GM23338 (cell line): ENCODE measurements around the gene C5orf47. TPM values are rescaled to one million over a fixed set of nuclear protein-coding genes. Genes with fewer than 3 reads are reported as not detected.

Experiments
- ATAC-seq: fragments of 200-7000 bp; cut with Tn5 transposase; 3 replicates; pipeline ENCODE4 v1.9.1; 2020
- DNase-seq: peaks from one replicate; pipeline ENCODE4 v3.0.0-alpha.2; 2015; ENCODE audit warnings: low spot score
- H2AFZ ChIP-seq: fragments of 200-600 bp; sonication (generic); 2 replicates; pipeline ENCODE4 v1.8.0; 2016; ENCODE audit warnings: antibody characterized with exemption, mild to moderate bottlenecking, moderate library complexity
- H3F3A ChIP-seq: fragments of 200-600 bp; sonication (generic); replicated peaks from 2 replicates; pipeline ENCODE4 v1.8.0; 2017; ENCODE audit warnings: antibody characterized with exemption, mixed run types, low read depth
- H3K27ac ChIP-seq: fragments of 200-600 bp; sonication (generic); 2 replicates; pipeline ENCODE4 v1.6.1; 2016; ENCODE audit warnings: low read depth
- H3K27me3 ChIP-seq: fragments of 200-600 bp; sonication (generic); 2 replicates; pipeline ENCODE4 v1.8.0; 2016; ENCODE audit warnings: mild to moderate bottlenecking, mixed run types, moderate library complexity; ENCODE audit not compliant: insufficient read depth
- H3K36me3 ChIP-seq: fragments of 200-600 bp; sonication (generic); 2 replicates; pipeline ENCODE4 v1.8.0; 2016; ENCODE audit warnings: mild to moderate bottlenecking; ENCODE audit not compliant: insufficient read depth
- H3K4me1 ChIP-seq: fragments of 200-600 bp; sonication (generic); 2 replicates; pipeline ENCODE4 v1.8.0; 2016; ENCODE audit warnings: mild to moderate bottlenecking, moderate library complexity; ENCODE audit not compliant: insufficient read depth
- H3K4me2 ChIP-seq: fragments of 200-600 bp; sonication (generic); 2 replicates; pipeline ENCODE4 v1.7.1; 2017; ENCODE audit warnings: mixed run types
- H3K4me3 ChIP-seq: fragments of 200-600 bp; sonication (generic); 2 replicates; pipeline ENCODE4 v1.6.1; 2016; ENCODE audit warnings: mixed run types
- H3K79me2 ChIP-seq: fragments of 200-600 bp; sonication (generic); replicated peaks from 2 replicates; pipeline ENCODE4 v1.8.0; 2017; ENCODE audit warnings: mild to moderate bottlenecking; ENCODE audit not compliant: insufficient read depth
- H3K9me2 ChIP-seq: fragments of 200-600 bp; sonication (generic); 2 replicates; pipeline ENCODE4 v1.8.0; 2017; ENCODE audit not compliant: insufficient read depth
- H4K20me1 ChIP-seq: fragments of 200-600 bp; sonication (generic); replicated peaks from 2 replicates; pipeline ENCODE4 v1.8.0; 2017; ENCODE audit warnings: mild to moderate bottlenecking; ENCODE audit not compliant: insufficient read depth
- H3K27ac Mint-ChIP-seq: 2 replicates; pipeline ENCODE4 v1.8.0; 2020; ENCODE audit warnings: inconsistent platforms, mild to moderate bottlenecking, moderate library complexity, mixed read lengths
- H3K27me3 Mint-ChIP-seq: 3 replicates; pipeline ENCODE4 v1.8.0; 2022; ENCODE audit warnings: low read depth, mild to moderate bottlenecking, moderate library complexity, mixed read lengths, inconsistent platforms; ENCODE audit not compliant: insufficient read depth, poor library complexity
- H3K36me3 Mint-ChIP-seq: 3 replicates; pipeline ENCODE4 v1.8.0; 2021; ENCODE audit warnings: low read depth, mild to moderate bottlenecking, inconsistent platforms, moderate library complexity, mixed read lengths
- H3K4me1 Mint-ChIP-seq: 3 replicates; pipeline ENCODE4 v1.8.0; 2020; ENCODE audit warnings: mild to moderate bottlenecking, inconsistent platforms, mixed read lengths
- H3K4me3 Mint-ChIP-seq: 3 replicates; pipeline ENCODE4 v1.8.0; 2021; ENCODE audit warnings: moderate library complexity, mild to moderate bottlenecking, inconsistent platforms, mixed read lengths
- H3K9me3 Mint-ChIP-seq: 3 replicates; pipeline ENCODE4 v1.8.0; 2020; ENCODE audit warnings: moderate library complexity, mild to moderate bottlenecking, inconsistent platforms, mixed read lengths
- EZH2 ChIP-seq: fragments of 200-600 bp; sonication (generic); IDR thresholded peaks from one replicate; pipeline ENCODE4 v1.8.0; 2017; ENCODE audit warnings: antibody characterized with exemption, mild to moderate bottlenecking, low read depth; ENCODE audit not compliant: unreplicated experiment
- EZH2phosphoT487 ChIP-seq: fragments of 200-600 bp; sonication (generic); IDR thresholded peaks from one replicate; pipeline ENCODE4 v1.8.1; 2018; ENCODE audit warnings: antibody characterized with exemption; ENCODE audit not compliant: unreplicated experiment
- NANOG ChIP-seq: IDR thresholded peaks from 2 replicates; pipeline ENCODE4 v1.6.1; 2016; ENCODE audit warnings: antibody characterized with exemption, borderline replicate concordance
- STAT1 ChIP-seq: IDR thresholded peaks from one replicate; pipeline ENCODE4 v1.6.1; 2016; ENCODE audit warnings: antibody characterized with exemption; ENCODE audit not compliant: unreplicated experiment
- ZNF114 ChIP-seq: fragments of 250-450 bp; sonication (Bioruptor Pico); IDR thresholded peaks from 2 replicates; pipeline ENCODE4 v1.5.0; 2020; ENCODE audit warnings: mild to moderate bottlenecking, moderate library complexity
- ZNF331 ChIP-seq: fragments of 250-450 bp; sonication (Bioruptor Pico); IDR thresholded peaks from 2 replicates; pipeline ENCODE4 v1.5.0; 2020; ENCODE audit warnings: low read depth, mild to moderate bottlenecking, moderate library complexity
- polyA plus RNA-seq: library from polyadenylated mRNA; unstranded; fragments of >200 nt; fragmentation: Nextera tagmentation; extraction: Ambion mirVana; gene quantifications from 2 replicates; pipeline ENCODE4 v1.2.1, GENCODE V29; 2016
- total RNA-seq: library from RNA; depleted of rRNA; stranded (reverse); fragments of >200 nt; shearing (Covaris generic); gene quantifications from 2 replicates; pipeline ENCODE4 v1.2.3, GENCODE V29; 2014
- TF ChIP-seq, protein P1 (sequence below): fragments of 250-450 bp; sonication (Bioruptor Pico); IDR thresholded peaks from 2 replicates; pipeline ENCODE4 v1.5.0; 2020; ENCODE audit warnings: mild to moderate bottlenecking, moderate library complexity
- TF ChIP-seq, protein P2 (sequence below): IDR thresholded peaks from 2 replicates; pipeline ENCODE4 v1.6.1; 2016; ENCODE audit warnings: antibody characterized with exemption

The C5orf47 gene
- total and polyA plus RNA-seq, 2 experiments from 2014 or later = 0.63 to 1.1 TPM

DNA sequence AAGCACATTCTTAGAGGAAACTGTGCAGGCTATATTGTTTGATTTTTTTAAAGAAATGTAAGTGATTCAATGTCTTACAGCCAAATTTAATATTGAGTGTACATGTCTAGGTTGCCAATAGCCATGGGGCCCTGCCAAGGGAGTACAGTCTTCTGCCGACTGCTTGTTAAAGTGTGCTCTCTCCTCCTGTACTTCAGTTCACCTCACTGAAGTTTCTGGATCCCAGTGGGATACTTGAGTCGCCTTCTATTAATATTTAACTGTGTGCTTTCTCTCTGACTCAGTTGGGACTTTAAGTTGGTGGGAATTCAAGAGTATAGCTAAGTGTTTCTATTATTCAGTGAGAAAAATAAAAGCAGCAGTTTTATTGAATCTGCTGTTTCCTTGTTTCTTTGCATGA is 44.5 kb upstream of the C5orf47 start (continued):
- TF ChIP-seq, protein P1, sequence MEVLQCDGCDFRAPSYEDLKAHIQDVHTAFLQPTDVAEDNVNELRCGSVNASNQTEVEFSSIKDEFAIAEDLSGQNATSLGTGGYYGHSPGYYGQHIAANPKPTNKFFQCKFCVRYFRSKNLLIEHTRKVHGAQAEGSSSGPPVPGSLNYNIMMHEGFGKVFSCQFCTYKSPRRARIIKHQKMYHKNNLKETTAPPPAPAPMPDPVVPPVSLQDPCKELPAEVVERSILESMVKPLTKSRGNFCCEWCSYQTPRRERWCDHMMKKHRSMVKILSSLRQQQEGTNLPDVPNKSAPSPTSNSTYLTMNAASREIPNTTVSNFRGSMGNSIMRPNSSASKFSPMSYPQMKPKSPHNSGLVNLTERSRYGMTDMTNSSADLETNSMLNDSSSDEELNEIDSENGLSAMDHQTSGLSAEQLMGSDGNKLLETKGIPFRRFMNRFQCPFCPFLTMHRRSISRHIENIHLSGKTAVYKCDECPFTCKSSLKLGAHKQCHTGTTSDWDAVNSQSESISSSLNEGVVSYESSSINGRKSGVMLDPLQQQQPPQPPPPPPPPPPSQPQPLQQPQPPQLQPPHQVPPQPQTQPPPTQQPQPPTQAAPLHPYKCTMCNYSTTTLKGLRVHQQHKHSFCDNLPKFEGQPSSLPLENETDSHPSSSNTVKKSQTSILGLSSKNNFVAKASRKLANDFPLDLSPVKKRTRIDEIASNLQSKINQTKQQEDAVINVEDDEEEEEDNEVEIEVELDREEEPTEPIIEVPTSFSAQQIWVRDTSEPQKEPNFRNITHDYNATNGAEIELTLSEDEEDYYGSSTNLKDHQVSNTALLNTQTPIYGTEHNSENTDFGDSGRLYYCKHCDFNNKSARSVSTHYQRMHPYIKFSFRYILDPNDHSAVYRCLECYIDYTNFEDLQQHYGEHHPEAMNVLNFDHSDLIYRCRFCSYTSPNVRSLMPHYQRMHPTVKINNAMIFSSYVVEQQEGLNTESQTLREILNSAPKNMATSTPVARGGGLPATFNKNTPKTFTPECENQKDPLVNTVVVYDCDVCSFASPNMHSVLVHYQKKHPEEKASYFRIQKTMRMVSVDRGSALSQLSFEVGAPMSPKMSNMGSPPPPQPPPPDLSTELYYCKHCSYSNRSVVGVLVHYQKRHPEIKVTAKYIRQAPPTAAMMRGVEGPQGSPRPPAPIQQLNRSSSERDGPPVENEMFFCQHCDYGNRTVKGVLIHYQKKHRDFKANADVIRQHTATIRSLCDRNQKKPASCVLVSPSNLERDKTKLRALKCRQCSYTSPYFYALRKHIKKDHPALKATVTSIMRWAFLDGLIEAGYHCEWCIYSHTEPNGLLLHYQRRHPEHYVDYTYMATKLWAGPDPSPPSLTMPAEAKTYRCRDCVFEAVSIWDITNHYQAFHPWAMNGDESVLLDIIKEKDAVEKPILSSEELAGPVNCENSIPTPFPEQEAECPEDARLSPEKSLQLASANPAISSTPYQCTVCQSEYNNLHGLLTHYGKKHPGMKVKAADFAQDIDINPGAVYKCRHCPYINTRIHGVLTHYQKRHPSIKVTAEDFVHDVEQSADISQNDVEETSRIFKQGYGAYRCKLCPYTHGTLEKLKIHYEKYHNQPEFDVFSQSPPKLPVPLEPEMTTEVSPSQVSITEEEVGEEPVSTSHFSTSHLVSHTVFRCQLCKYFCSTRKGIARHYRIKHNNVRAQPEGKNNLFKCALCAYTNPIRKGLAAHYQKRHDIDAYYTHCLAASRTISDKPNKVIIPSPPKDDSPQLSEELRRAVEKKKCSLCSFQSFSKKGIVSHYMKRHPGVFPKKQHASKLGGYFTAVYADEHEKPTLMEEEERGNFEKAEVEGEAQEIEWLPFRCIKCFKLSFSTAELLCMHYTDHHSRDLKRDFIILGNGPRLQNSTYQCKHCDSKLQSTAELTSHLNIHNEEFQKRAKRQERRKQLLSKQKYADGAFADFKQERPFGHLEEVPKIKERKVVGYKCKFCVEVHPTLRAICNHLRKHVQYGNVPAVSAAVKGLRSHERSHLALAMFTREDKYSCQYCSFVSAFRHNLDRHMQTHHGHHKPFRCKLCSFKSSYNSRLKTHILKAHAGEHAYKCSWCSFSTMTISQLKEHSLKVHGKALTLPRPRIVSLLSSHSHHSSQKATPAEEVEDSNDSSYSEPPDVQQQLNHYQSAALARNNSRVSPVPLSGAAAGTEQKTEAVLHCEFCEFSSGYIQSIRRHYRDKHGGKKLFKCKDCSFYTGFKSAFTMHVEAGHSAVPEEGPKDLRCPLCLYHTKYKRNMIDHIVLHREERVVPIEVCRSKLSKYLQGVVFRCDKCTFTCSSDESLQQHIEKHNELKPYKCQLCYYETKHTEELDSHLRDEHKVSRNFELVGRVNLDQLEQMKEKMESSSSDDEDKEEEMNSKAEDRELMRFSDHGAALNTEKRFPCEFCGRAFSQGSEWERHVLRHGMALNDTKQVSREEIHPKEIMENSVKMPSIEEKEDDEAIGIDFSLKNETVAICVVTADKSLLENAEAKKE (CRISPR knock-in tag) = no peak
- TF ChIP-seq ZNF114 = no peak
- TF ChIP-seq, protein P2, sequence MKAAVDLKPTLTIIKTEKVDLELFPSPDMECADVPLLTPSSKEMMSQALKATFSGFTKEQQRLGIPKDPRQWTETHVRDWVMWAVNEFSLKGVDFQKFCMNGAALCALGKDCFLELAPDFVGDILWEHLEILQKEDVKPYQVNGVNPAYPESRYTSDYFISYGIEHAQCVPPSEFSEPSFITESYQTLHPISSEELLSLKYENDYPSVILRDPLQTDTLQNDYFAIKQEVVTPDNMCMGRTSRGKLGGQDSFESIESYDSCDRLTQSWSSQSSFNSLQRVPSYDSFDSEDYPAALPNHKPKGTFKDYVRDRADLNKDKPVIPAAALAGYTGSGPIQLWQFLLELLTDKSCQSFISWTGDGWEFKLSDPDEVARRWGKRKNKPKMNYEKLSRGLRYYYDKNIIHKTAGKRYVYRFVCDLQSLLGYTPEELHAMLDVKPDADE = no peak
- no peak for TF ChIP-seq ZNF331 (CRISPR knock-in tag)
- TF ChIP-seq EZH2phosphoT487 = no peak
- no peak for TF ChIP-seq EZH2
- TF ChIP-seq STAT1 = no peak

DNA sequence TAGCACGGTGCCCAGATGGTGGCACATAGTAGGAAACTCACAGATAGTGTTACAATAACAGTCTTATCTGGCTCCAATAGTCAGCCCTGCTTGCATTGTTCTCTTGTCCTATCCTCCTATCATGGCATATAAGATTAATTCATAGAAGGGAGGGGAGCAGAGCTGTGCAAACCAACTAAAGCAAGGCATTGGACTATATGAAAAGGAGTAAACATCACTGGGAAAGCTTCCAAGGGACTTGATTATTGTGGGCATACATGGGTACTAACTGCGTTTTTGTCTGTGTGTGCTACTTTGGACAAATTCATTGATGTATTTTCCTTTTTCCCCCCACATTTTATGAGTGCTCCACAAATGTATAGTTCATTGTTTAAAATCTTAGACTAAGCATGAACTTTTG is 43.8 kb upstream of the C5orf47 start:
- no peaks in the 10 kb centered on the region for H4K20me1 ChIP-seq
- no peaks in the 10 kb centered on the region for H3K9me3 Mint-ChIP-seq
- peaks cover 44% of the 10 kb centered on the region for H3K4me1 ChIP-seq
- H3K27me3 ChIP-seq = no peaks in the 10 kb centered on the region
- H3K4me1 Mint-ChIP-seq = peaks cover 44% of the 10 kb centered on the region
- 0 out of 2 replicates have a peak, but pooled peaks cover 2% of the 10 kb centered on the region for H3K36me3 ChIP-seq
- ATAC-seq = no peak
- no peak overlapping the region for H3K4me3 Mint-ChIP-seq
- no peak overlapping the region for H3K27ac ChIP-seq
- H3F3A ChIP-seq = no peaks in the 10 kb centered on the region
- no peak overlapping the region for H3K4me2 ChIP-seq
- no peak for DNase-seq
- no peaks in the 10 kb centered on the region for H3K27me3 Mint-ChIP-seq
- no peaks in the 10 kb centered on the region for H3K9me2 ChIP-seq
- H3K79me2 ChIP-seq = no peaks in the 10 kb centered on the region; the same call in 1 of the 2 replicates
- H2AFZ ChIP-seq = no peak overlapping the region
- H3K27ac Mint-ChIP-seq = no peak overlapping the region
- no peak overlapping the region for H3K4me3 ChIP-seq
- H3K36me3 Mint-ChIP-seq = peaks cover 8% of the 10 kb centered on the region; the same call in 2 of the 3 replicates
- TF ChIP-seq EZH2phosphoT487 (no peak), EZH2 (no peak), NANOG (no peak)
- TF ChIP-seq, protein P1 (CRISPR knock-in tag) = no peak
